Smooth muscle cell (in vitro differentiated cells): Measurements from ENCODE around the gene PHLDB2. TPM values are rescaled to one million over a fixed set of nuclear protein-coding genes. Genes with fewer than 3 reads are reported as not detected.
A peak's percentile ranks its signal among the peaks of the same experiment; 100 is the strongest.

Source experiments
- DNase-seq: peaks from one replicate; lab custom pipeline; 2025; ENCODE audit not compliant: unreplicated experiment; lab: John Stamatoyannopoulos, UW
- H2AFZ ChIP-seq: fragments of 200-600 bp; sonication (generic); 2 replicates; pipeline ENCODE4 v1.6.0; 2016; ENCODE audit warnings: antibody characterized with exemption, low read depth, mild to moderate bottlenecking
- H3F3A ChIP-seq: fragments of 200-600 bp; sonication (generic); 2 replicates; pipeline ENCODE4 v1.6.0; 2017; ENCODE audit warnings: antibody characterized with exemption, low read depth
- H3K27ac ChIP-seq: fragments of 200-600 bp; sonication (generic); 2 replicates; pipeline ENCODE4 v1.5.1; 2016; ENCODE audit warnings: low read depth, mild to moderate bottlenecking
- H3K27me3 ChIP-seq: fragments of 200-600 bp; sonication (generic); 2 replicates; pipeline ENCODE4 v1.6.1; 2016; ENCODE audit warnings: low read depth, mild to moderate bottlenecking
- H3K36me3 ChIP-seq: fragments of 200-600 bp; sonication (generic); 2 replicates; pipeline ENCODE4 v1.5.1; 2016; ENCODE audit warnings: low read depth
- H3K4me1 ChIP-seq: fragments of 200-600 bp; sonication (generic); 2 replicates; pipeline ENCODE4 v1.5.1; 2016; ENCODE audit warnings: low read depth
- H3K4me2 ChIP-seq: fragments of 200-600 bp; sonication (generic); 2 replicates; pipeline ENCODE4 v1.6.0; 2016; ENCODE audit warnings: mild to moderate bottlenecking
- H3K4me3 ChIP-seq: fragments of 200-600 bp; sonication (generic); 2 replicates; pipeline ENCODE4 v1.5.1; 2016; ENCODE audit warnings: mild to moderate bottlenecking
- H3K79me2 ChIP-seq: fragments of 200-600 bp; sonication (generic); 2 replicates; pipeline ENCODE4 v1.6.0; 2016; ENCODE audit warnings: low read depth, mild to moderate bottlenecking
- H3K9ac ChIP-seq: fragments of 200-600 bp; sonication (generic); 2 replicates; pipeline ENCODE4 v1.6.0; 2016; ENCODE audit warnings: low read depth
- H3K9me3 ChIP-seq: fragments of 200-600 bp; sonication (generic); replicated peaks from 2 replicates; pipeline ENCODE4 v1.5.1; 2016; ENCODE audit warnings: low read depth
- H4K20me1 ChIP-seq: fragments of 200-600 bp; sonication (generic); 2 replicates; pipeline ENCODE4 v1.6.0; 2016; ENCODE audit warnings: low read depth
- WGBS: methylation state at CpG from one replicate; pipeline ENCODE4 v1.1.7; 2016; ENCODE audit warnings: low lambda C conversion rate; 5-methylcytosine and 5-hydroxymethylcytosine counted together
- polyA plus RNA-seq: library from polyadenylated mRNA; unstranded; fragments of >200 nt; fragmentation: Nextera tagmentation; extraction: Ambion mirVana; gene quantifications from 2 replicates; pipeline ENCODE4 v1.2.1, GENCODE V29; 2016
- total RNA-seq: library from RNA; depleted of rRNA; stranded (reverse); fragments of >200 nt; gene quantifications from 2 replicates; pipeline ENCODE4 v1.2.3, GENCODE V29; 2014
- TF ChIP-seq, protein P1 (sequence below): fragments of 200-600 bp; sonication (generic); IDR thresholded peaks from 2 replicates; pipeline ENCODE4 v1.5.1; 2017; ENCODE audit warnings: borderline replicate concordance, mild to moderate bottlenecking, antibody characterized with exemption; ENCODE audit not compliant: insufficient read depth, poor library complexity, severe bottlenecking

PHLDB2 gene
- total and polyA plus RNA-seq, 2 experiments from 2014 or later = 40.5 to 79.7 TPM

DNA sequence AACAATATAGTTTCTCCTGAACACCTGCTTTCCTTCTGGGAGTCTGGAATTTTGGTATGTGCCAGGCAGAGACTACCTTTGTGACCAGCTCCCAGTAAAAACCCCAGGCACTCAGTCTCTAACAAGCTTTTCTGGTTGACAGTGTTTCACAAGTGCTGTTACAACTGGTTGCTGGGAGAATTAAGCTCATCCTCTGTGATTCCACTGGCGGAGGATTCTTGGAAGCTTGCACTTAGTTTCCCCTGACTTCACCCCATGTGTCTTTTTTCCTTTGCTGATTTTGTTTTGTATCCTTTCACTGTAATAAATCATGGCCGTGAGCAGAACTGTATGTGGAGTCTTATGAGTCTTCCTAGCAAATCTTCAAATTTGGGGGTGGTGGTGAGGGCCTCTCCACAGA is 134.0 kb downstream of the PHLDB2 start:
- Histone ChIP-seq H3K4me2 (no peak overlapping the region), H3K9me3 (no peaks in the 10 kb centered on the region), H2AFZ (no peak overlapping the region), H3F3A (peaks cover 10% of the 10 kb centered on the region), H4K20me1 (peaks cover 20% of the 10 kb centered on the region), H3K4me3 (no peak overlapping the region), H3K27ac (no peak overlapping the region), H3K27me3 (peaks cover under 1% of the 10 kb centered on the region), H3K4me1 (peaks cover 16% of the 10 kb centered on the region), H3K9ac (no peak overlapping the region), H3K79me2 (peaks cover 7% of the 10 kb centered on the region), H3K36me3 (peaks cover 9% of the 10 kb centered on the region)
- TF ChIP-seq, protein P1, sequence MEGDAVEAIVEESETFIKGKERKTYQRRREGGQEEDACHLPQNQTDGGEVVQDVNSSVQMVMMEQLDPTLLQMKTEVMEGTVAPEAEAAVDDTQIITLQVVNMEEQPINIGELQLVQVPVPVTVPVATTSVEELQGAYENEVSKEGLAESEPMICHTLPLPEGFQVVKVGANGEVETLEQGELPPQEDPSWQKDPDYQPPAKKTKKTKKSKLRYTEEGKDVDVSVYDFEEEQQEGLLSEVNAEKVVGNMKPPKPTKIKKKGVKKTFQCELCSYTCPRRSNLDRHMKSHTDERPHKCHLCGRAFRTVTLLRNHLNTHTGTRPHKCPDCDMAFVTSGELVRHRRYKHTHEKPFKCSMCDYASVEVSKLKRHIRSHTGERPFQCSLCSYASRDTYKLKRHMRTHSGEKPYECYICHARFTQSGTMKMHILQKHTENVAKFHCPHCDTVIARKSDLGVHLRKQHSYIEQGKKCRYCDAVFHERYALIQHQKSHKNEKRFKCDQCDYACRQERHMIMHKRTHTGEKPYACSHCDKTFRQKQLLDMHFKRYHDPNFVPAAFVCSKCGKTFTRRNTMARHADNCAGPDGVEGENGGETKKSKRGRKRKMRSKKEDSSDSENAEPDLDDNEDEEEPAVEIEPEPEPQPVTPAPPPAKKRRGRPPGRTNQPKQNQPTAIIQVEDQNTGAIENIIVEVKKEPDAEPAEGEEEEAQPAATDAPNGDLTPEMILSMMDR = no peak
- DNase-seq = no peak
- WGBS = 93% methylated on average over 2 of the region's 2 CpGs

DNA sequence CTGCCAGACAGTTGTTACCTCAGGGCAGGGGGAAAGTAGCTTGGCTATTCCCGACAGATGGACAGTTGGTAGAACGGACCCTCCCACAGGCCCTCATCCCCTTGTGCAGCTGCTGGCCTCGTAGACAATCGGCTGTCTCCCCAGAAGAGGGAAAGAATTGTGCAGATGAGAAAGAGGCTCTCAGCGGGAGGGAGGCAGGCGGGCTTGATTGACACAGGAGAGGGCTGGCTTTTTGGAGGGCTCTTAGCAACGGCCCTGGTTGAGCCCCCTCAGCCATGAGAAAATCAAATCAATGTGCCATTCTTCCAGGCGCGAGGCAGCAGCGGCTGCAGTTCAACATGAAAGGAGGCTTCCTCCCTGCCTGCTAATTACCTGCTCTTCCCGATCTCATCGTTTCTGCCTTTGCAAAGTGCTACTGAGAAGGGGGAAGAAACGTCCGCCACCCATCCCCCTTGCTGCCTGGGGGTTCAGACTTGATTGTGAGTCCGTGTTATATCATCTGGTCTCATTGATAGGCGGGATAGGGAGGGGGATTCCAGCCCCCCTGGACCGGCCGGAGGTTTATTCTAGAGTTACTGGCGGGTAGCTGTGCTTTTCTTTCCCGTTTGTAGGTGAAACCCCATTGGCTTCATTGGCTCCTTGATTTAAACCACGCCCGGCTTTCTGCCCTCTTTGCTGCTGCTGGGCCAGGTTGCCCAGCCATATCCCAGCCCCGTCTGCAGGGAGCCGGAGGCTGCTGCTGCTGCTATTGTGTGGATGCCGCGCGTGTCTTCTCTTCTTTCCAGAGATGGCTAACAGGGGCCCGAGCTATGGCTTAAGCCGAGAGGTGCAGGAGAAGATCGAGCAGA is 139.8 kb downstream of the PHLDB2 start, which contains the start of gene TAGLN3:
Gene TAGLN3, plus strand, starts transcription at position 287 of the 848 bp plus-strand sequence. Its CDS starts 501 bp downstream, at position 788.
- Histone ChIP-seq H3K4me2 (peak within 1 kb of the TSS; percentile 92), H3K79me2 (no peaks in the 10 kb centered on the region), H3K9ac (no peak within 1 kb of the TSS), H2AFZ (peak within 1 kb of the TSS; percentile 79), H3K27ac (no peak within 1 kb of the TSS), H3K4me1 (peaks cover 17% of the 10 kb centered on the region), H4K20me1 (no peaks in the 10 kb centered on the region), H3F3A (no peaks in the 10 kb centered on the region), H3K27me3 (peaks cover 15% of the 10 kb centered on the region), H3K4me3 (peak within 1 kb of the TSS; percentile 55), H3K9me3 (no peaks in the 10 kb centered on the region), H3K36me3 (no peaks in the 10 kb centered on the region)
- DNase-seq = no peak
- WGBS = 4% methylated on average over 30 of the region's 30 CpGs
- TF ChIP-seq, protein P1 = no peak

DNA sequence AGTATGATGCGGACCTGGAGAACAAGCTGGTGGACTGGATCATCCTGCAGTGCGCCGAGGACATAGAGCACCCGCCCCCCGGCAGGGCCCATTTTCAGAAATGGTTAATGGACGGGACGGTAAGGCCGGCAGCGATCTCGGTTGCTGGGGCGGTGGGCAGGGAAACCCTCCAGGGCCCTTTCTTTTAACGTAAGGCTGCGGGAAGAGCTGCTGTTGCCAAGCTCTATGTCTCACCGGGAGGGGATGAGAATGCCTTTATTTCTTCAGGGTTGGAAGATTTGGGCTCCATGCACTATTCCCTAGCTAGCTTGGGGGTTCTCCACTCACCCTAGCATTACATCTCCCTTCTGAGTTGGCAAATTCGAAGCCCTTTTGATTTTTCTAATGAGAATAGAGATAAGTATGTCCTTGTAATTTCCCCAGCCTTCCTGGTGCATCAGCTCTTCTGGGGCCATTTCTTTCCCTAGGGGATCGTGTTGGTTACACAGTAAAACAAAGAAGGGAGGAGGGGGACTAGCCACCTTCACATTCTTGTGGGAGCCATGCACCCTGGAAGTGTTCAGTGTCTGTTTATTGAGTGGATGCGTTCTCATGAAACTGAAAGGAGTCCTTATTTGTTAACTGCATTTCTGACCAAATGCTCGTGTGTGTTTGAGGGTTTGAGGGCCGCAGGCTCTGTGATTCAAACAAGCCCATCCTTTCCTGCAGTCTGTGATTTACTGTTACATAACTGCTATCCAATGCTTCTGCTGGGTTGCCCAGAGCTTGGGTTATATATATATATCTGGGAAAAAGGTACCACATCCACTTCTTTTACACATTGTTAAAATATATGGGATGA is 140.6 kb downstream of the PHLDB2 start:
- peaks cover 17% of the 10 kb centered on the region for H3K4me1 ChIP-seq
- no peaks in the 10 kb centered on the region for H4K20me1 ChIP-seq
- no peaks in the 10 kb centered on the region for H3K9me3 ChIP-seq
- 25% methylated on average over 19 of the region's 19 CpGs for WGBS
- H3F3A ChIP-seq = no peaks in the 10 kb centered on the region
- no peak overlapping the region for H3K27ac ChIP-seq
- H3K4me3 ChIP-seq = peak overlapping the region; percentile 55
- no peaks in the 10 kb centered on the region for H3K79me2 ChIP-seq
- no peak for DNase-seq
- TF ChIP-seq, protein P1 = no peak
- peaks cover 15% of the 10 kb centered on the region for H3K27me3 ChIP-seq
- H3K9ac ChIP-seq = no peak overlapping the region
- H2AFZ ChIP-seq = peak overlapping the region; percentile 79
- H3K4me2 ChIP-seq = peak overlapping the region; percentile 92
- no peaks in the 10 kb centered on the region for H3K36me3 ChIP-seq
